ENCODE results near the gene PRC1.

DNA sequence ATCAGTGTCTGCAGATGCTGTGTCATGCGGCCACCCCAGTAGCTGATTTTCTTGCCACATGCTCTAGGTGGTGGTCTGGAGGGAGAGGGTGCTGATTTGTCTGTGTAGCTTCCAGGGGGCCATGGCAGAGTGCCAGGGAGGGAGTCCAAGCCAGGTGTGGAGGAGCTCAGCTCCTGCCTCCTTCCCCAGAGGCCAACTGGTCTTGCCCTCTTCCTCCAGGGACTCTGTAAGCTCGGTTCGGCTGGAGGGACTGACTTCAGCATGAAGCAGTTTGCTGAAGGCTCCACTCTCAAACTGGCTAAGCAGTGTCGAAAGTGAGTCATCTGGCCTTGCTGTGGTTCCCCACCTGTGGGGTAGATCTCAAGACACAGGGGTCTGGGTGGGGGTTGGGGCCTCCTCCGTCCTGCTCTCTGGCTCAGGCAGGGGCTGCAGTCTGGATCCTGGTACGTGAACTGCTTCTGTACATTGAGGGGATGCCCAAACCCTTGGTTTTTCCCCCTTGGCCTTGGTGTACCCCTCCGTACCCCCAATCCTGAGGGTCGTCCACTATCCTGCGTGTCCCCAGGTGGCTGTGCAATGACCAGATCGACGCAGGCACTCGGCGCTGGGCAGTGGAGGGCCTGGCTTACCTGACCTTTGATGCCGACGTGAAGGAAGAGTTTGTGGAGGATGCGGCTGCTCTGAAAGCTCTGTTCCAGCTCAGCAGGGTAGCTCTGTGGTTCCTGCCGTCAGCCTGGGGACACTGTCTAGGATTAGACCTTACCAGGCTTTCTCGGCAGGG is 46.6 kb downstream of the PRC1 start:
- TF ChIP-seq, protein P1, sequence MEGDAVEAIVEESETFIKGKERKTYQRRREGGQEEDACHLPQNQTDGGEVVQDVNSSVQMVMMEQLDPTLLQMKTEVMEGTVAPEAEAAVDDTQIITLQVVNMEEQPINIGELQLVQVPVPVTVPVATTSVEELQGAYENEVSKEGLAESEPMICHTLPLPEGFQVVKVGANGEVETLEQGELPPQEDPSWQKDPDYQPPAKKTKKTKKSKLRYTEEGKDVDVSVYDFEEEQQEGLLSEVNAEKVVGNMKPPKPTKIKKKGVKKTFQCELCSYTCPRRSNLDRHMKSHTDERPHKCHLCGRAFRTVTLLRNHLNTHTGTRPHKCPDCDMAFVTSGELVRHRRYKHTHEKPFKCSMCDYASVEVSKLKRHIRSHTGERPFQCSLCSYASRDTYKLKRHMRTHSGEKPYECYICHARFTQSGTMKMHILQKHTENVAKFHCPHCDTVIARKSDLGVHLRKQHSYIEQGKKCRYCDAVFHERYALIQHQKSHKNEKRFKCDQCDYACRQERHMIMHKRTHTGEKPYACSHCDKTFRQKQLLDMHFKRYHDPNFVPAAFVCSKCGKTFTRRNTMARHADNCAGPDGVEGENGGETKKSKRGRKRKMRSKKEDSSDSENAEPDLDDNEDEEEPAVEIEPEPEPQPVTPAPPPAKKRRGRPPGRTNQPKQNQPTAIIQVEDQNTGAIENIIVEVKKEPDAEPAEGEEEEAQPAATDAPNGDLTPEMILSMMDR (IDR thresholded peaks at IDR 0.05; ENCODE audit: low read depth, low read length) = no peak
- TF ChIP-seq EZH2phosphoT487 (IDR thresholded peaks at IDR 0.05; ENCODE audit: low read depth) = no peak
